Activated CD8-positive, alpha-beta memory T cell treated with anti-CD3 and anti-CD28 coated beads, Interleukin-2, amount 10 ng/mL, durations not matched to agents 7 days and 5 days (primary cell): ENCODE measurements around the gene CABP7. TPM values are rescaled to one million over a fixed set of nuclear protein-coding genes. Genes with fewer than 3 reads are reported as not detected.
A peak's percentile ranks its signal among the peaks of the same experiment; 100 is the strongest.
"Not testable (repeated sequence)": the region's sequence is repeated elsewhere in the genome, so short reads cannot be mapped to it uniquely, and the experiment has no call there.

ENCODE experiments used
- ATAC-seq: fragments of 150-1000 bp; cut with Tn5 transposase; one replicate; pipeline ENCODE4 v1.10.0; 2021; ENCODE audit warnings: moderate library complexity
- CTCF ChIA-PET: fragments of 350-600 bp; sonication (Branson Sonifier 250); formaldehyde crosslinking; loops from one replicate; lab custom pipeline; 2021; ENCODE audit warnings: antibody characterized with exemption; lab: Charles Lee
- DNase-seq: peaks from one replicate; pipeline ENCODE4 v3.0.0-alpha.2; 2020
- H3K27ac Mint-ChIP-seq: one replicate; pipeline ENCODE4 v1.8.0; 2021; ENCODE audit warnings: mild to moderate bottlenecking, mixed read lengths
- H3K27me3 Mint-ChIP-seq: one replicate; pipeline ENCODE4 v1.8.0; 2021; ENCODE audit warnings: mixed read lengths
- H3K36me3 Mint-ChIP-seq: one replicate; pipeline ENCODE4 v1.8.0; 2021; ENCODE audit warnings: mild to moderate bottlenecking, mixed read lengths
- H3K4me1 Mint-ChIP-seq: one replicate; pipeline ENCODE4 v1.8.0; 2021; ENCODE audit warnings: mixed read lengths
- H3K4me3 Mint-ChIP-seq: one replicate; pipeline ENCODE4 v1.8.0; 2021; ENCODE audit warnings: mild to moderate bottlenecking, moderate library complexity, mixed read lengths
- H3K9me3 Mint-ChIP-seq: one replicate; pipeline ENCODE4 v1.8.0; 2022; ENCODE audit warnings: low read depth, mixed read lengths
- total RNA-seq, 2 experiments: library from RNA; stranded (reverse); gene quantifications; one replicate each; pipeline ENCODE4 v1.2.3, GENCODE V29; 2021

CABP7 gene
- total RNA-seq, 2 experiments from 2014 or later: not detected

- H3K9me3 Mint-ChIP-seq: no peaks in the 10 kb centered on the region
- peaks cover 11% of the 10 kb centered on the region for H3K4me1 Mint-ChIP-seq
- ATAC-seq (no peak), DNase-seq (no peak)
- H3K27me3 Mint-ChIP-seq: no peaks in the 10 kb centered on the region
- CTCF ChIA-PET: interaction anchor here (0.9 to 1.9 kb wide), 3 partner anchors 10 to 234 kb away, joined by 3 to 6 read pairs (median 4); no protein-coding TSS in a partner anchor
- no peak overlapping the region for H3K4me3 Mint-ChIP-seq
- H3K27ac Mint-ChIP-seq: peak overlapping the region; percentile 78
- H3K36me3 Mint-ChIP-seq: peaks cover 4% of the 10 kb centered on the region
Measured at GRCh38 chr22:29751669-29752068, 31.9 kb downstream of the CABP7 start.

GRCh38 chr22:29753808-29754657, 34.2 kb downstream of the CABP7 start:
- peaks cover 4% of the 10 kb centered on the region for H3K36me3 Mint-ChIP-seq
- no peak overlapping the region for H3K4me3 Mint-ChIP-seq
- no peak for ATAC-seq
- CTCF ChIA-PET: interaction anchor here (0.6 to 2.1 kb wide), 2 partner anchors 18 to 165 kb away, joined by 3 to 5 read pairs; no protein-coding TSS in a partner anchor
- no peak overlapping the region for H3K27ac Mint-ChIP-seq
- H3K9me3 Mint-ChIP-seq: no peaks in the 10 kb centered on the region
- no peaks in the 10 kb centered on the region for H3K27me3 Mint-ChIP-seq
- H3K4me1 Mint-ChIP-seq: peaks cover 11% of the 10 kb centered on the region
- no peak for DNase-seq

GRCh38 chr22:29754658-29755395, 35.0 kb downstream of the CABP7 start:
- DNase-seq, H3K27me3 Mint-ChIP-seq, H3K4me3 Mint-ChIP-seq, H3K27ac Mint-ChIP-seq, H3K36me3 Mint-ChIP-seq, H3K9me3 Mint-ChIP-seq, ATAC-seq: not testable (repeated sequence)
- CTCF ChIA-PET: interaction anchor here (2.1 kb wide), 1 partner anchor 18 kb away, joined by 5 read pairs; no protein-coding TSS in a partner anchor
- H3K4me1 Mint-ChIP-seq: peaks cover 11% of the 10 kb centered on the region

- Mint-ChIP-seq H3K9me3 (no peaks in the 10 kb centered on the region), H3K36me3 (peaks cover 2% of the 10 kb centered on the region), H3K27ac (no peak overlapping the region), H3K4me3 (no peak overlapping the region), H3K27me3 (no peaks in the 10 kb centered on the region), H3K4me1 (peaks cover 6% of the 10 kb centered on the region)
- ATAC-seq: no peak
- DNase-seq: no peak
- CTCF ChIA-PET: interaction anchor here (2.1 kb wide), 1 partner anchor 17 kb away, joined by 5 read pairs; no protein-coding TSS in a partner anchor
Measured at GRCh38 chr22:29755889-29756288, 36.1 kb downstream of the CABP7 start.

GRCh38 chr22:29756341-29756740, 36.5 kb downstream of the CABP7 start:
- H3K27me3 Mint-ChIP-seq: no peaks in the 10 kb centered on the region
- no peak for DNase-seq
- no peak overlapping the region for H3K27ac Mint-ChIP-seq
- no peaks in the 10 kb centered on the region for H3K9me3 Mint-ChIP-seq
- H3K4me1 Mint-ChIP-seq: peaks cover 1% of the 10 kb centered on the region
- CTCF ChIA-PET: no interaction called here
- no peak for ATAC-seq
- no peaks in the 10 kb centered on the region for H3K36me3 Mint-ChIP-seq
- H3K4me3 Mint-ChIP-seq: no peak overlapping the region

GRCh38 chr22:29757096-29757495, 37.3 kb downstream of the CABP7 start:
- H3K4me3 Mint-ChIP-seq: no peak overlapping the region
- H3K27me3 Mint-ChIP-seq: no peaks in the 10 kb centered on the region
- no peaks in the 10 kb centered on the region for H3K9me3 Mint-ChIP-seq
- no peaks in the 10 kb centered on the region for H3K4me1 Mint-ChIP-seq
- ATAC-seq (no peak), DNase-seq (no peak)
- H3K36me3 Mint-ChIP-seq: no peaks in the 10 kb centered on the region
- CTCF ChIA-PET: no interaction called here
- H3K27ac Mint-ChIP-seq: no peak overlapping the region

GRCh38 chr22:29758068-29758622, 38.3 kb downstream of the CABP7 start:
- Mint-ChIP-seq H3K4me1 (no peaks in the 10 kb centered on the region), H3K4me3 (no peak overlapping the region), H3K27me3 (no peaks in the 10 kb centered on the region), H3K27ac (no peak overlapping the region), H3K36me3 (no peaks in the 10 kb centered on the region), H3K9me3 (no peaks in the 10 kb centered on the region)
- no peak for DNase-seq
- ATAC-seq: no peak
- CTCF ChIA-PET: no interaction called here

- Mint-ChIP-seq H3K27ac (no peak overlapping the region), H3K4me1 (no peaks in the 10 kb centered on the region), H3K9me3 (no peaks in the 10 kb centered on the region), H3K4me3 (no peak overlapping the region), H3K27me3 (no peaks in the 10 kb centered on the region), H3K36me3 (no peaks in the 10 kb centered on the region)
- DNase-seq (no peak), ATAC-seq (no peak)
- CTCF ChIA-PET: no interaction called here
Measured at GRCh38 chr22:29758959-29759358, 39.2 kb downstream of the CABP7 start.

- Mint-ChIP-seq H3K27ac (no peak overlapping the region), H3K9me3 (no peaks in the 10 kb centered on the region), H3K27me3 (no peaks in the 10 kb centered on the region), H3K36me3 (no peaks in the 10 kb centered on the region), H3K4me1 (peaks cover 16% of the 10 kb centered on the region), H3K4me3 (no peak overlapping the region)
- no peak for ATAC-seq
- DNase-seq: no peak
- CTCF ChIA-PET: no interaction called here
Measured at GRCh38 chr22:29762263-29762662, 42.5 kb downstream of the CABP7 start.

GRCh38 chr22:29765905-29766631, 46.3 kb downstream of the CABP7 start:
- no peaks in the 10 kb centered on the region for H3K27me3 Mint-ChIP-seq
- CTCF ChIA-PET: interaction anchor here (1.1 kb wide), 1 partner anchor 140 kb away, joined by 3 read pairs; no protein-coding TSS in a partner anchor
- ATAC-seq: peak; percentile 9
- H3K36me3 Mint-ChIP-seq: peaks cover 23% of the 10 kb centered on the region
- H3K4me1 Mint-ChIP-seq: peaks cover 29% of the 10 kb centered on the region
- H3K27ac Mint-ChIP-seq: peak overlapping the region; percentile 88
- DNase-seq: peak; percentile 55
- no peaks in the 10 kb centered on the region for H3K9me3 Mint-ChIP-seq
- peak overlapping the region; percentile 94 for H3K4me3 Mint-ChIP-seq

- CTCF ChIA-PET: interaction anchor here (0.5 to 1.1 kb wide), 2 partner anchors 117 to 141 kb away, joined by 3 read pairs; no protein-coding TSS in a partner anchor
- ATAC-seq (peak; percentile 95), DNase-seq (peak; percentile 97)
- H3K9me3 Mint-ChIP-seq: no peaks in the 10 kb centered on the region
- peaks cover 24% of the 10 kb centered on the region for H3K36me3 Mint-ChIP-seq
- peaks cover 29% of the 10 kb centered on the region for H3K4me1 Mint-ChIP-seq
- no peaks in the 10 kb centered on the region for H3K27me3 Mint-ChIP-seq
- H3K4me3 Mint-ChIP-seq: peak within 1 kb of the TSS; percentile 94
- peak within 1 kb of the TSS; percentile 88 for H3K27ac Mint-ChIP-seq
Measured at GRCh38 chr22:29766632-29767170, 46.9 kb downstream of the CABP7 start, which contains the start of gene ZMAT5. TSS of gene ZMAT5 (minus strand) at chr22:29767007. CDS start at chr22:29748544, 18,463 bp downstream.
